Nephron progenitor cell (in vitro differentiated cells): ENCODE measurements around the gene CHPF2.

Experiments
- DNase-seq: peaks from one replicate; pipeline ENCODE4 v3.0.0; 2021
- H3K27ac Mint-ChIP-seq: 2 replicates; pipeline ENCODE4 v1.8.0; 2021; ENCODE audit warnings: mild to moderate bottlenecking, moderate library complexity, mixed read lengths
- H3K27me3 Mint-ChIP-seq: 2 replicates; pipeline ENCODE4 v1.8.0; 2021; ENCODE audit warnings: mild to moderate bottlenecking, low read depth, mixed read lengths; ENCODE audit not compliant: poor library complexity
- H3K36me3 Mint-ChIP-seq: 2 replicates; pipeline ENCODE4 v1.8.0; 2021; ENCODE audit warnings: low read depth, mixed read lengths
- H3K4me1 Mint-ChIP-seq: 2 replicates; pipeline ENCODE4 v1.8.0; 2021; ENCODE audit warnings: mixed read lengths
- H3K4me3 Mint-ChIP-seq: 2 replicates; pipeline ENCODE4 v1.8.0; 2021; ENCODE audit warnings: mild to moderate bottlenecking, moderate library complexity, mixed read lengths
- H3K9me3 Mint-ChIP-seq: 2 replicates; pipeline ENCODE4 v1.8.0; 2021; ENCODE audit warnings: mild to moderate bottlenecking, moderate library complexity, mixed read lengths
- TF ChIP-seq, protein P1 (sequence below): fragments of 200-600 bp; sonication (generic); IDR thresholded peaks from 2 replicates; pipeline ENCODE4 v1.5.0; 2021; ENCODE audit warnings: antibody characterized with exemption

The CHPF2 gene

GRCh38 chr7:151226875-151227782 is 5.2 kb upstream of the CHPF2 start, which contains the start of gene ABCF2:
ABCF2 (minus strand) TSS chr7:151227205; CDS start chr7:151226458, 747 bp downstream.
- H3K4me1 Mint-ChIP-seq, result peaks cover 50% of the 10 kb centered on the region
- TF ChIP-seq, protein P1, sequence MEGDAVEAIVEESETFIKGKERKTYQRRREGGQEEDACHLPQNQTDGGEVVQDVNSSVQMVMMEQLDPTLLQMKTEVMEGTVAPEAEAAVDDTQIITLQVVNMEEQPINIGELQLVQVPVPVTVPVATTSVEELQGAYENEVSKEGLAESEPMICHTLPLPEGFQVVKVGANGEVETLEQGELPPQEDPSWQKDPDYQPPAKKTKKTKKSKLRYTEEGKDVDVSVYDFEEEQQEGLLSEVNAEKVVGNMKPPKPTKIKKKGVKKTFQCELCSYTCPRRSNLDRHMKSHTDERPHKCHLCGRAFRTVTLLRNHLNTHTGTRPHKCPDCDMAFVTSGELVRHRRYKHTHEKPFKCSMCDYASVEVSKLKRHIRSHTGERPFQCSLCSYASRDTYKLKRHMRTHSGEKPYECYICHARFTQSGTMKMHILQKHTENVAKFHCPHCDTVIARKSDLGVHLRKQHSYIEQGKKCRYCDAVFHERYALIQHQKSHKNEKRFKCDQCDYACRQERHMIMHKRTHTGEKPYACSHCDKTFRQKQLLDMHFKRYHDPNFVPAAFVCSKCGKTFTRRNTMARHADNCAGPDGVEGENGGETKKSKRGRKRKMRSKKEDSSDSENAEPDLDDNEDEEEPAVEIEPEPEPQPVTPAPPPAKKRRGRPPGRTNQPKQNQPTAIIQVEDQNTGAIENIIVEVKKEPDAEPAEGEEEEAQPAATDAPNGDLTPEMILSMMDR, result no peak
- H3K4me3 Mint-ChIP-seq, result peak within 1 kb of the TSS; percentile 95
- H3K27me3 Mint-ChIP-seq, result peaks cover 3% of the 10 kb centered on the region
- peak; percentile 99 for DNase-seq
- peaks cover 27% of the 10 kb centered on the region for H3K36me3 Mint-ChIP-seq
- peak within 1 kb of the TSS; percentile 98 for H3K27ac Mint-ChIP-seq
- no peaks in the 10 kb centered on the region for H3K9me3 Mint-ChIP-seq

DNA sequence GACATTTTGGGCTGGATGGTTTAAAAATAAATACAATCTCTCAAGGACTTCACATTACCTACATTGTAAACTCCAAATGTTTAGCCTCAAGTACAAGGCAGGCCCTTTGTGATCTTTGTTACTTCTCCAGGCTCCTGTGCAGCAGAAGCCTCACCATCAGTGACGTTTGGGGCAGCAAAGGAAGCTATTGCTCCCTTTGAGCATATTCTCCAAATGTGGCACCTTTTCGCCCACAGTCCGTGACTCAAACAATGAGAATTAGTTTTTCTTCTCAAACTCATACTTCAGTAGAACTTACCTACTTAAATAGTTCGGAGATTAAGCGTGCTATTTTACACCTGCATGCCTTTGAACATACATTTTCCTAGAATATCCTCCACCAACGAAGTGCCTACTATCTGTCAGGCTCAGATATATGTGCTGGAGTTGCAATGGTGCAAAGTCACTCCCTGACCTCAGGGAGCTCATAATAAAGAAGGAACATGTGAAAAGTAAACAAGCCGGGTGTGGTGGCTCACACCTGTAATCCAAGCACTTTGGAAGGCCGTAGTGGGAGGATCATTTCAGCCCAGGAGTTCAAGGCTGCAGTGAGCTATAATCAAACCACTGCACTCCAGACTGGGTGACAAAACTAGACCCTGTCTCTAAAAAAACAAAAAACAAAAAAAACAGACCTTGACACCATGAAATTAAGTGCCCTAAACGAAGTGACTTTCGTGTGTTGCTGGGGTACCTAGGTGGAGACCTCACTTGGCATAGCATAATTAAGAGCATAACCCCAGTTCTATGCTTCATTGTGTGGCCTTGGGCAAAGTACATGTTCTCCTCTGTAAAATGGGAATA is 4.0 kb upstream of the CHPF2 start:
- peaks cover 3% of the 10 kb centered on the region for H3K27me3 Mint-ChIP-seq
- no peak for DNase-seq
- peak overlapping the region; percentile 95 for H3K4me3 Mint-ChIP-seq
- H3K36me3 Mint-ChIP-seq, result peaks cover 18% of the 10 kb centered on the region
- H3K9me3 Mint-ChIP-seq, result no peaks in the 10 kb centered on the region
- TF ChIP-seq, protein P1, result no peak
- H3K4me1 Mint-ChIP-seq, result peaks cover 56% of the 10 kb centered on the region
- peak overlapping the region; percentile 89 for H3K27ac Mint-ChIP-seq

GRCh38 chr7:151229249-151229648 is 3.0 kb upstream of the CHPF2 start:
- H3K4me1 Mint-ChIP-seq, result peaks cover 66% of the 10 kb centered on the region
- TF ChIP-seq, protein P1, result no peak
- H3K9me3 Mint-ChIP-seq, result no peaks in the 10 kb centered on the region
- peaks cover 13% of the 10 kb centered on the region for H3K36me3 Mint-ChIP-seq
- H3K4me3 Mint-ChIP-seq, result no peak overlapping the region
- DNase-seq, result no peak
- peaks cover 3% of the 10 kb centered on the region for H3K27me3 Mint-ChIP-seq
- H3K27ac Mint-ChIP-seq, result no peak overlapping the region

GRCh38 chr7:151231080-151231479 is 1.2 kb upstream of the CHPF2 start:
- H3K27ac Mint-ChIP-seq, result no peak overlapping the region
- H3K36me3 Mint-ChIP-seq, result no peaks in the 10 kb centered on the region
- DNase-seq, result no peak
- H3K4me1 Mint-ChIP-seq, result peaks cover 57% of the 10 kb centered on the region
- peak overlapping the region; percentile 54 for H3K4me3 Mint-ChIP-seq
- H3K9me3 Mint-ChIP-seq, result no peaks in the 10 kb centered on the region
- TF ChIP-seq, protein P1, result no peak
- H3K27me3 Mint-ChIP-seq, result peaks cover 3% of the 10 kb centered on the region

DNA sequence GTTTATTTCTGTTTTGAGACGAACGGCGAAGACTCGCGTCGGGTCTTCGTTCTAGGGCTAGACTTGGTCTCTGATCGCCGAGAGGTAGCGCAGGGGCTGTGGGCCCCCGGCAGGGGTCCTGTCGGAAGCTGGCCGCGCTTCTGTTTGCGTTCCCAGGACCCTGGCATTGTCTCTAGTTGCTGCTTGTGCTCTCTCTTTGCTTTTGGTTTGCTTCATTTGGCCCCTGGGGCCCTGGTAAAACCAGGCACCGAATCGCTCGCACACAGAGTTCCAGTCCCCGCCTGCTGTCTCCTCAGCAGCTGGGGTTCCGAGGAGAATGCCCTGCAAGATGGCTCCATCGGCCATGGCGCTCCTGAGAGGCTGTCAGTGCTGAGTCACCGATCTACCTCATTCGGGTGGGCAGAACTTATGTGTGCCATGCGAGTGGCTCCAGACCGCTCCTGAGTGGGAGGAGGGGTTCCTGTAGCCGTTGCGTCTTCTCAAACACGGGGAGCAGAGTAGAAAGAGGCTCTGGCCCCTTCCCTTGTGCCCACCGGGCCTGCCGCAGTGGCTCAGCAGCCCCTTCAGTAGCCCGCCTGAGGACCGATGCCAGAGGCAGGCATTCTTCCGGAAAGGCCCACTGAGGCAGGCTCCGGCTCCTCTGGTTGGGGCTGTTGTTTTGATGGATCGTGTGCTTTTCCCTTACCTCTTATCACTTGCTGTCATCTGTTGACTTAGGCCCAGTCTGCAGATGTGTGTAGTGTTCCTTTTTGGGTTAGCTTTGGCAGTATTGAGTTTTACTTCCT is 826 bp downstream of the CHPF2 start:
- H3K36me3 Mint-ChIP-seq, result no peaks in the 10 kb centered on the region
- peaks cover 37% of the 10 kb centered on the region for H3K4me1 Mint-ChIP-seq
- peak overlapping the region; percentile 98 for H3K4me3 Mint-ChIP-seq
- DNase-seq, result peak; percentile 34
- no peaks in the 10 kb centered on the region for H3K9me3 Mint-ChIP-seq
- peaks cover 3% of the 10 kb centered on the region for H3K27me3 Mint-ChIP-seq
- H3K27ac Mint-ChIP-seq, result peak overlapping the region; percentile 86
- TF ChIP-seq, protein P1, result no peak
